Neutrophil (primary cell): ENCODE measurements around the gene PRRT2.

Source experiments
- H3K27ac ChIP-seq: fragments of 200-600 bp; sonication (generic); 2 replicates; pipeline ENCODE4 v1.5.1; 2016; ENCODE audit warnings: mild to moderate bottlenecking, moderate library complexity
- H3K27me3 ChIP-seq: fragments of 200-600 bp; sonication (generic); 2 replicates; pipeline ENCODE4 v1.6.0; 2016; ENCODE audit warnings: mild to moderate bottlenecking
- H3K36me3 ChIP-seq: fragments of 200-600 bp; sonication (generic); 2 replicates; pipeline ENCODE4 v1.5.1; 2017
- H3K4me1 ChIP-seq, 2 experiments: fragments of 200-600 bp in 1 of 2; sonication (generic) in 1 of 2; 1 replicate in 1 of 2; 2 replicates in 1 of 2; pipeline versions ENCODE4 v1.5.1 to v1.6.1; 2013 to 2016; ENCODE audit warnings: low read depth in 1 of 2, low read length in 1 of 2, mild to moderate bottlenecking in 1 of 2, moderate library complexity in 1 of 2; ENCODE audit not compliant: control insufficient read depth in 1 of 2, insufficient read depth in 1 of 2
- H3K4me3 ChIP-seq, 2 experiments: fragments of 200-600 bp in 1 of 2; sonication (generic) in 1 of 2; 1 replicate in 1 of 2; 2 replicates in 1 of 2; pipeline ENCODE4 v1.5.1; 2013 to 2016; ENCODE audit warnings: low read depth in 1 of 2, low read length in 1 of 2, mild to moderate bottlenecking in 1 of 2, moderate library complexity in 1 of 2
- H3K9me3 ChIP-seq: fragments of 200-600 bp; sonication (generic); 2 replicates; pipeline ENCODE4 v1.5.1; 2016
- CTCF ChIP-seq: fragments of 200-600 bp; sonication (generic); IDR thresholded peaks from 2 replicates; pipeline ENCODE4 v1.5.1; 2016; ENCODE audit warnings: antibody characterized with exemption

The PRRT2 gene

GRCh38 chr16:29864205-29864604 is 52.2 kb downstream of the PRRT2 start:
- H3K4me3 ChIP-seq, result peak overlapping the region in 1 of 2 experiments; percentile 95
- H3K9me3 ChIP-seq, result no peaks in the 10 kb centered on the region
- H3K27me3 ChIP-seq, result peaks cover 10% of the 10 kb centered on the region
- peaks cover 21 to 23% of the 10 kb centered on the region in 2 experiments for H3K4me1 ChIP-seq
- H3K36me3 ChIP-seq, result peaks cover 22% of the 10 kb centered on the region
- no peak overlapping the region for H3K27ac ChIP-seq
- TF ChIP-seq CTCF, result no peak
